ENCODE results near the gene CTSG.
"Not testable (repeated sequence)": the region's sequence is repeated elsewhere in the genome, so short reads cannot be mapped to it uniquely, and the experiment has no call there.

The CTSG gene

DNA sequence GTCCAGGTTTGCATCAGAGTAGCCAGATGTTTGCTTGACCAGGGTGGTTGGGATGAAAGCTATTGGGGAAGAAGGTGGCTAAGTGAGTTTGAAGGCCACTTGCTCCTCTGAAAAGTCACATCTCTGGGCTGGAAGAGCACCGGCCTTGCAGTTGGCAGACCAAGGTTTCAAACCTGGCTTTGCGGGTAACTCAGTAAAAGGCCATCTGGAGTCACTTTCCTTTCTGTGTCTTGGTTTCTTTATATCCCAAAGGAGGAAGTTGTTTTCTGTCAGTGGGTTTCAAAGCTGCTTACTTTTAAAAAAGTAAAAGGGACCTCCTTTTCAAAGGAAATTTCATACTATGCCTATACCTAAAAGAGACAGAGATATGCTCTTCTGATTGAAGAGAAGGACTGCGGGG lies 41.8 kb downstream of the CTSG start:
- Histone ChIP-seq H3K4me1 (ENCODE audit: low read length) (no peaks in the 10 kb centered on the region), H3F3A (ENCODE audit: insufficient read depth, low read length) (no peaks in the 10 kb centered on the region), H3K9ac (ENCODE audit: low read length) (no peak overlapping the region), H3K4me3 (ENCODE audit: low read length) (no peak overlapping the region), H2AFZ (ENCODE audit: low read length) (no peak overlapping the region), H3K36me3 (replicated peaks; ENCODE audit: insufficient read depth, low read length) (no peaks in the 10 kb centered on the region), H3K9me2 (replicated peaks; ENCODE audit: insufficient read depth, low read length) (no peaks in the 10 kb centered on the region), H3K27ac (ENCODE audit: low read length) (no peak overlapping the region), H3K4me2 (ENCODE audit: low read depth, low read length) (no peak overlapping the region), H4K20me1 (ENCODE audit: insufficient read depth, low read length) (no peaks in the 10 kb centered on the region), H3K79me2 (ENCODE audit: low read length) (no peaks in the 10 kb centered on the region), H3K9me3 (replicated peaks; ENCODE audit: insufficient read depth, low read length) (no peaks in the 10 kb centered on the region), H3K27me3 (replicated peaks; ENCODE audit: insufficient read depth, low read length) (no peaks in the 10 kb centered on the region)
- no peak for DNase-seq
- TF ChIP-seq, protein P1, sequence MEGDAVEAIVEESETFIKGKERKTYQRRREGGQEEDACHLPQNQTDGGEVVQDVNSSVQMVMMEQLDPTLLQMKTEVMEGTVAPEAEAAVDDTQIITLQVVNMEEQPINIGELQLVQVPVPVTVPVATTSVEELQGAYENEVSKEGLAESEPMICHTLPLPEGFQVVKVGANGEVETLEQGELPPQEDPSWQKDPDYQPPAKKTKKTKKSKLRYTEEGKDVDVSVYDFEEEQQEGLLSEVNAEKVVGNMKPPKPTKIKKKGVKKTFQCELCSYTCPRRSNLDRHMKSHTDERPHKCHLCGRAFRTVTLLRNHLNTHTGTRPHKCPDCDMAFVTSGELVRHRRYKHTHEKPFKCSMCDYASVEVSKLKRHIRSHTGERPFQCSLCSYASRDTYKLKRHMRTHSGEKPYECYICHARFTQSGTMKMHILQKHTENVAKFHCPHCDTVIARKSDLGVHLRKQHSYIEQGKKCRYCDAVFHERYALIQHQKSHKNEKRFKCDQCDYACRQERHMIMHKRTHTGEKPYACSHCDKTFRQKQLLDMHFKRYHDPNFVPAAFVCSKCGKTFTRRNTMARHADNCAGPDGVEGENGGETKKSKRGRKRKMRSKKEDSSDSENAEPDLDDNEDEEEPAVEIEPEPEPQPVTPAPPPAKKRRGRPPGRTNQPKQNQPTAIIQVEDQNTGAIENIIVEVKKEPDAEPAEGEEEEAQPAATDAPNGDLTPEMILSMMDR (IDR thresholded peaks at IDR 0.05; ENCODE audit: low read length): no peak
- no peak for TF ChIP-seq EZH2phosphoT487 (IDR thresholded peaks at IDR 0.05; ENCODE audit: low read length)
- no peak for TF ChIP-seq EZH2 (optimal IDR thresholded peaks at IDR 0.05; ENCODE audit: low read depth, low read length)

DNA sequence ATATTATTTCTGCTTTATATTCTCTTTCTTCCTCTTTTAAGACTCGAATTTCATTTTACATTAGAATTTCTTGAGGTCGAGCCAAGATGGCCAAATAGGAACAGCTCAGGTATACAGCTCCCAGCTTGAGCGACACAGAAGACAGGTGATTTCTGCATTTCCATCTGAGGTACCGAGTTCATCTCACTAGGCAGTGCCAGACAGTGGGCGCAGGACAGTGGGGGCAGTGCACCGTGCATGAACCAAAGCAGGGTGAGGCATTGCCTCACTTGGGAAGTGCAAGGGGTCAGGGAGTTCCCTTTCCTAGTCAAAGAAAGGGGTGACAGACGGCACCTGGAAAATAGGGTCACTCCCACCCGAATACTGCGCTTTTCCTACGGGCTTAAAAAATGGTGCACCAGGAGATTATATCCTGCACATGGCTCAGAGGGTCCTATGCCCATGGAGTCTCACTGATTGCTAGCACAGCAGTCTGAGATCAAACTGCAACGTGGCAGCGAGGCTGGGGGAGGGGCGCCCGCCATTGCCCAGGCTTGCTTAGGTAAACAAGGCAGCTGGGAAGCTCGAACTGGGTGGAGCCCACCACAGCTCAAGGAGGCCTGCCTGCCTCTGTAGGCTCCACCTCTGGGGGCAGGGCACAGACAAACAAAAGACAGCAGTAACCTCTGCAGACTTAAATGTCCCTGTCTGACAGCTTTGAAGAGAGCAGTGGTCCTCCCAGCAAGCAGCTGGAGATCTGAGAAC lies 50.0 kb downstream of the CTSG start:
- H3K27me3 ChIP-seq (replicated peaks; ENCODE audit: insufficient read depth, low read length): not testable (repeated sequence)

More for the DNA sequence above, 50.0 kb downstream of the CTSG start:
- DNase-seq; H3F3A ChIP-seq (ENCODE audit: insufficient read depth, low read length); H2AFZ ChIP-seq (ENCODE audit: low read length); H4K20me1 ChIP-seq (ENCODE audit: insufficient read depth, low read length); H3K9ac ChIP-seq (ENCODE audit: low read length); H3K36me3 ChIP-seq (replicated peaks; ENCODE audit: insufficient read depth, low read length); H3K4me2 ChIP-seq (ENCODE audit: low read depth, low read length); H3K27ac ChIP-seq (ENCODE audit: low read length); H3K4me1 ChIP-seq (ENCODE audit: low read length); H3K79me2 ChIP-seq (ENCODE audit: low read length); H3K4me3 ChIP-seq (ENCODE audit: low read length); H3K9me2 ChIP-seq (replicated peaks; ENCODE audit: insufficient read depth, low read length); H3K9me3 ChIP-seq (replicated peaks; ENCODE audit: insufficient read depth, low read length): not testable (repeated sequence)

Measured in MM.1S (cell line).